SK-N-MC (cell line): ENCODE measurements around the gene POU5F1.
"Not testable (repeated sequence)": the region's sequence is repeated elsewhere in the genome, so short reads cannot be mapped to it uniquely, and the experiment has no call there.

Experiments used
- EZH2 ChIP-seq: fragments of 200-600 bp; sonication (generic); IDR thresholded peaks from one replicate; pipeline ENCODE4 v1.6.1; 2017; ENCODE audit warnings: antibody characterized with exemption
- FOXP2 ChIP-seq: optimal IDR thresholded peaks from 2 replicates; pipeline ENCODE3; 2011; ENCODE audit warnings: mild to moderate bottlenecking, moderate library complexity; ENCODE audit not compliant: insufficient read depth; ENCODE audit errors: extremely low read length, control extremely low read depth
- POLR2AphosphoS5 ChIP-seq: IDR thresholded peaks from 2 replicates; pipeline ENCODE4 v1.6.1; 2012; ENCODE audit warnings: mild to moderate bottlenecking, low read depth, low read length, borderline replicate concordance

DNA sequence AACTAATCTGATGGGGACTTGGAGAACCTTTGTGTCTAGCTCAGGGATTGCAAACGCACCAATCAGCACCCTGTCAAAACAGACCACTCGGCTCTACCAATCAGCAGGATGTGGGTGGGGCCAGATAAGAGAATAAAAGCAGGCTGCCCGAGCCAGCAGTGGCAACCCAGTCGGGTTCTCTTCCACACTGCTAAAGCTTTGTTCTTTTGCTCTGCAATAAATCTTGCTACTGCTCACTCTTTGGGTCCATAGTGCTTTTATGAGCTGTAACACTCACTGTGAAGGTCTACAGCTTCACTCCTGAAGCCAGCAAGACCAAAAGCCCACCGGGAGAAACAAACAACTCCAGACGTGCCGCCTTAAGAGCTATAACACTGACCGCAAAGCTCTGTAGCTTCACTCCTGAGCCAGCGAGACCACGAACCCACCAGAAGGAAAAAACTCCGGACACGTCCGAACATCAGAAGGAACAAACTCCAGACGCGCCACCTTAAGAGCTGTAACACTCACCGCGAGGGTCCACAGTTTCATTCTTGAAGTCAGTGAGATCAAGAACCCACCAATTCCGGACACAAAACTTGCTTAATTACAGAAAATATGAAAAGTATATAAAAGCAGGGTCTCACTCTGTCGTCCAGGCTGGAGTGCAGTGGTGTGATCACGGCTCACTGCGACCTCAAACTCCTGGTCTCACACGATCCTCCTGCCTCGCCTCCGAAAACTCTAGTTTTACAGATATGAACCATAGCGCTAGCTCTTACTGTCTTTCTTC lies 26.0 kb upstream of the POU5F1 start:
- TF ChIP-seq POLR2AphosphoS5, EZH2, FOXP2: not testable (repeated sequence)
